ENCODE measurements around the gene CALML5. TPM values are rescaled to one million over a fixed set of nuclear protein-coding genes. Genes with fewer than 3 reads are reported as not detected.

CALML5 gene
- total RNA-seq, 2 donors from 2014 or later = 0.46 to 10.5 TPM

DNA sequence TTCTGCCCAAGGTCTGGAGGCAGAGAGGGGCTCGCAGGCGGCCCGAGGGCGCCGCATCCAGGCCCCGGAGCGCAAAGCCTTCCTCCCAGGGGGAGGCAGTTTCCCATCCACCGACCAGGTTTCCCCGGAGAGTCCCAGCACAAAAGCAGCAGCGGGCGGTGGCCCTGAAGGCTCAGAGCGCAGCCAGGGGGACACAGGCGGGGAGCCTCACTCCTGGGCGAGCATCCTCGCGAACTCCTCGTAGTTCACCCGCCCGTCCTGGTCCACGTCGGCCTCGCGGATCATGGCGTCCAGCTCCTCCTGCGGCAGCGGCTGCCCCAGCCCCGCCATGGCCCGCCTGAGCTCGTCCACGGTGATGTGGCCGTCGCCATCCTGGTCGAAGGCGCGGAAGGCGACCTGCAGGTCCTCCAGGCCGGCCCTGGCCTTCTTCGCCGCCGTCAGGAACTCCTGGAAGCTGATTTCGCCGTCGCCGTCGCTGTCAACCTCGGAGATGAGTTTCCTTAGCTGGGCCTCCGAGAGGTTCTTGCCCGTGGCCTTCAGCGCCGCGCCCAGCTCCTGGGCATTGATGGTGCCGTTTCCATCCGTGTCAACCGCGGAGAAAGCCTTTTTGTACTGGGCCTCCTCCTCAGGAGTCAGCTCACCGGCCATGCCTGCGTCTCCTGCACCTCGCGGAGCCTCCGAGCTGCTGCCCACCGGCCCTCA, 428 bp downstream of the CALML5 start:
- H3K4me1 ChIP-seq (replicated peaks) = peaks cover 15% of the 10 kb centered on the region
- H3K36me3 ChIP-seq = no peaks in the 10 kb centered on the region
- intact Hi-C loops (cut with DNase I) = no loop called here
- 94% methylated on average over 61 of the region's 61 CpGs for WGBS
- no peaks in the 10 kb centered on the region for H3K9me3 ChIP-seq
- H3K27ac ChIP-seq = no peak overlapping the region
- H3K27me3 ChIP-seq (replicated peaks; ENCODE audit: insufficient read depth) = no peaks in the 10 kb centered on the region
- H3K4me3 ChIP-seq = no peak overlapping the region
- no peak for DNase-seq (ENCODE audit: low spot score)
- TF ChIP-seq POLR2AphosphoS5 (IDR thresholded peaks at IDR 0.05) (no peak), CTCF (IDR thresholded peaks at IDR 0.05) (no peak), POLR2A (IDR thresholded peaks at IDR 0.05) (no peak)

DNA sequence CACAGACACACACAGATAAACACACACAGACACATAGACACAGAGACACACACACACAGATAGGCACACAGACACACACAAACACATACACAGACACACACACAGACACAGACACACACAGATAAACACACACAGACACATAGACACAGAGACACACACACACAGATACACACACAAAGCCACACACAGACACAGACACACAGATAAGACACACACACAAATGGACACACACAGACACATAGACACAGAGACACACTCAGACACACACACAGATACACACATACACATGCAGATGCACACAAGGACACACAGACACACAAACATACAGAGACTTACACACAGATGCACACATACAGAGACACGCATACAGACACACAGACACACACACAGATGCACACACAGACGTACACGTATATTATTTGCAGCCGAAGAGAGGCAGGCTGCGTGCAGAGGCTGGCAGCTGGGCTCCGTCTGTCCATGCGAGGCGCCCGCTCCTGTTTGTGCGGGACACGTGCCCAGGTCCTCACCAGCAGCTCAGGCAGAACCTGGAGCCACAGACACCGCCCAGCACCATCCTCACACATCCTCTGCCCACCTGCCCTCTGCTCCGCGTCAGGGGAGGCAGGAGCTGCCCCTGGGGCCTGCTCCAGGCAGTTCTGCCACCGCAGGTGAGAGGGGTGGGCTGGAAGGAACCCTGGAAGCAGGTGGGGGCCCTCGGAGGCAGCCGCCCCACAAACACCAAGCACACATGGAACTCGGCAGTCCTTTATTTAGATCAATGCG, 1.2 kb downstream of the CALML5 start:
- WGBS = 83% methylated on average over 17 of the region's 19 CpGs
- TF ChIP-seq POLR2A (IDR thresholded peaks at IDR 0.05) (no peak), POLR2AphosphoS5 (IDR thresholded peaks at IDR 0.05) (no peak), CTCF (IDR thresholded peaks at IDR 0.05) (no peak)
- no peak overlapping the region for H3K4me3 ChIP-seq

DNA sequence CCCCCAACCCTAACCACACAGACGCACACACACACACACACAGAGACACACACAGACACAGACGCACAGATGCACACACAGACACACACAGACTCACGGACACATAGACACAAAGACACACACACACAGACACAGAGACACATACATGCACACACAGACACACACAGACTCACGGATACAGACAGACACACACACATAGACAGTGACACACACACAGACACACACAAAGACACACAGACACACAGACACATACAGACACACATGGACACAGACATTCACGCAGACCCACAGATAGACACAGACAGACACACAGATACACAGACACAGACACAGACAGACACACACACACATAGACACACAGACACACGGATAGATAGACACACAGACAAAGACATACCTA, 2.1 kb downstream of the CALML5 start:
- TF ChIP-seq CTCF (IDR thresholded peaks at IDR 0.05) (no peak), POLR2AphosphoS5 (IDR thresholded peaks at IDR 0.05) (no peak), POLR2A (IDR thresholded peaks at IDR 0.05) (no peak)
- WGBS = 87% methylated on average over 6 of the region's 6 CpGs
- Histone ChIP-seq H3K4me1 (replicated peaks) (peaks cover 4% of the 10 kb centered on the region), H3K27me3 (replicated peaks; ENCODE audit: insufficient read depth) (no peaks in the 10 kb centered on the region), H3K9me3 (no peaks in the 10 kb centered on the region), H3K36me3 (no peaks in the 10 kb centered on the region), H3K27ac (no peak overlapping the region), H3K4me3 (no peak overlapping the region)
- intact Hi-C loops (cut with DNase I) = no loop called here
- DNase-seq (ENCODE audit: low spot score) = no peak

More for the DNA sequence above, 1.2 kb downstream of the CALML5 start:
- DNase-seq (ENCODE audit: low spot score) = no peak
- H3K36me3 ChIP-seq = no peaks in the 10 kb centered on the region
- H3K27me3 ChIP-seq (replicated peaks; ENCODE audit: insufficient read depth) = no peaks in the 10 kb centered on the region
- peaks cover 13% of the 10 kb centered on the region for H3K4me1 ChIP-seq (replicated peaks)
- H3K9me3 ChIP-seq = no peaks in the 10 kb centered on the region
- no peak overlapping the region for H3K27ac ChIP-seq
- intact Hi-C loops (cut with DNase I) = no loop called here

- no peaks in the 10 kb centered on the region for H3K9me3 ChIP-seq
- no peak overlapping the region for H3K27ac ChIP-seq
- intact Hi-C loops (cut with DNase I) = no loop called here
- H3K36me3 ChIP-seq = no peaks in the 10 kb centered on the region
- peaks cover 3% of the 10 kb centered on the region for H3K4me1 ChIP-seq (replicated peaks)
- DNase-seq (ENCODE audit: low spot score) = no peak
- no peak overlapping the region for H3K4me3 ChIP-seq
- no peaks in the 10 kb centered on the region for H3K27me3 ChIP-seq (replicated peaks; ENCODE audit: insufficient read depth)
- TF ChIP-seq POLR2A (IDR thresholded peaks at IDR 0.05) (no peak), POLR2AphosphoS5 (IDR thresholded peaks at IDR 0.05) (no peak), CTCF (IDR thresholded peaks at IDR 0.05) (no peak)
- 93% methylated on average over 25 of the region's 25 CpGs for WGBS
These were observed 2.8 kb downstream of the CALML5 start for GRCh38 chr10:5496261-5497250.

Data from prostate gland (tissue), 2 donors.